Tibial artery (tissue), 4 donors: Measurements from ENCODE around the gene ARL6IP1.

Experiments used
- DNase-seq, 2 donors: peaks; one replicate each; pipeline ENCODE4 v3.0.0-alpha.2; 2019
- H3K27ac ChIP-seq, 2 donors: fragments of 200-600 bp; sonication (generic) in 1 of 2; 1 replicate in 1 of 2; 2 replicates in 1 of 2; pipeline ENCODE4 v1.5.1; 2018 to 2019; ENCODE audit warnings: mild to moderate bottlenecking in 1 of 2
- H3K27me3 ChIP-seq, 2 donors: fragments of 200-600 bp; sonication (generic) in 1 of 2; one replicate each; pipeline versions ENCODE4 v1.5.1 to v1.6.0; 2016 to 2019
- H3K36me3 ChIP-seq, 3 donors: fragments of 200-600 bp; sonication (generic) in 2 of 3; one replicate each; pipeline ENCODE4 v1.5.1; 2016 to 2019; ENCODE audit warnings: mild to moderate bottlenecking in 2 of 3
- H3K4me1 ChIP-seq, 4 donors: fragments of 200-600 bp; sonication (generic) in 2 of 4; 1 replicate in 3 of 4; 2 replicates in 1 of 4; pipeline ENCODE4 v1.5.1; 2016 to 2019
- H3K4me3 ChIP-seq, 2 donors: fragments of 200-600 bp; sonication (generic) in 1 of 2; 1 replicate in 1 of 2; 2 replicates in 1 of 2; pipeline ENCODE4 v1.5.1; 2018 to 2019; ENCODE audit warnings: mild to moderate bottlenecking in 2 of 2
- H3K9me3 ChIP-seq, 3 donors: fragments of 200-600 bp; sonication (generic) in 1 of 3; one replicate each; pipeline ENCODE4 v1.5.1; 2016 to 2019
- CTCF ChIP-seq, 2 experiments: fragments of 200-600 bp in 1 of 2; fragments of 450-650 bp in 1 of 2; IDR thresholded peaks; one replicate each; pipeline ENCODE4 v1.5.1; 2017 to 2019; ENCODE audit warnings: antibody characterized with exemption in 2 of 2, mild to moderate bottlenecking in 1 of 2, moderate library complexity in 1 of 2
- intact Hi-C: fragments of 100-400 bp; cut with DNase I; formaldehyde crosslinking; loops from one replicate; pipeline ENCODE4 v1.15.0; 2023; ENCODE audit warnings: low total_unique reads

The ARL6IP1 gene

GRCh38 chr16:18804540-18804939, 3.2 kb upstream of the ARL6IP1 start:
- H3K36me3 ChIP-seq = peaks cover 17 to 28% (median 18%) of the 10 kb centered on the region in 3 donors
- intact Hi-C loops = loop anchor here (5.0 kb wide), 1 partner anchor 163 kb away; no protein-coding TSS in a partner anchor
- no peak for DNase-seq
- H3K27me3 ChIP-seq = no peaks in the 10 kb centered on the region
- H3K27ac ChIP-seq = peak overlapping the region; percentile 14 to 43
- no peak overlapping the region for H3K4me3 ChIP-seq
- no peaks in the 10 kb centered on the region for H3K9me3 ChIP-seq
- peaks cover 0 to 21% (median 12%) of the 10 kb centered on the region in 4 donors for H3K4me1 ChIP-seq
- no peak for TF ChIP-seq CTCF (IDR thresholded peaks at IDR 0.05)

GRCh38 chr16:18803569-18804462, 2.5 kb upstream of the ARL6IP1 start:
- Histone ChIP-seq H3K9me3 (no peaks in the 10 kb centered on the region), H3K4me1 (peaks cover 0 to 28% (median 16%) of the 10 kb centered on the region in 4 donors), H3K4me3 (no peak overlapping the region), H3K36me3 (peaks cover 10 to 21% (median 11%) of the 10 kb centered on the region in 3 donors), H3K27me3 (no peaks in the 10 kb centered on the region), H3K27ac (peak overlapping the region in 1 of 2 donors; percentile 43)
- DNase-seq = no peak
- TF ChIP-seq CTCF (IDR thresholded peaks at IDR 0.05) = no peak
- intact Hi-C loops = loop anchor here (5.0 kb wide), 1 partner anchor 163 kb away; no protein-coding TSS in a partner anchor

GRCh38 chr16:18802767-18803343, 1.5 kb upstream of the ARL6IP1 start:
- no peak for TF ChIP-seq CTCF (IDR thresholded peaks at IDR 0.05)
- DNase-seq = no peak
- Histone ChIP-seq H3K27ac (peak overlapping the region; percentile 86 to 91), H3K4me1 (peaks cover 0 to 30% (median 17%) of the 10 kb centered on the region in 4 donors), H3K36me3 (peaks cover under 1 to 18% (median 5%) of the 10 kb centered on the region in 3 donors), H3K27me3 (no peaks in the 10 kb centered on the region), H3K9me3 (no peaks in the 10 kb centered on the region), H3K4me3 (no peak overlapping the region)
- intact Hi-C loops = loop anchor here (5.0 kb wide), 1 partner anchor 164 kb away; no protein-coding TSS in a partner anchor

GRCh38 chr16:18800775-18801144, 589 bp downstream of the ARL6IP1 start:
- Histone ChIP-seq H3K27me3 (no peaks in the 10 kb centered on the region), H3K4me1 (peaks cover 0 to 30% (median 17%) of the 10 kb centered on the region in 4 donors), H3K36me3 (peaks cover 0 to 25% (median 8%) of the 10 kb centered on the region in 3 donors), H3K9me3 (no peaks in the 10 kb centered on the region), H3K4me3 (peak overlapping the region; percentile 58 to 83), H3K27ac (peak overlapping the region; percentile 72 to 91)
- DNase-seq = no peak
- TF ChIP-seq CTCF (IDR thresholded peaks at IDR 0.05) = no peak
- intact Hi-C loops = loop anchor here (5.0 kb wide), 1 partner anchor 167 kb away; no protein-coding TSS in a partner anchor

- Histone ChIP-seq H3K27me3 (no peaks in the 10 kb centered on the region), H3K27ac (peak overlapping the region; percentile 72 to 91), H3K9me3 (no peaks in the 10 kb centered on the region), H3K36me3 (peaks cover 3 to 29% (median 13%) of the 10 kb centered on the region in 3 donors), H3K4me3 (peak overlapping the region; percentile 58 to 83), H3K4me1 (peaks cover 0 to 30% (median 17%) of the 10 kb centered on the region in 4 donors)
- intact Hi-C loops = loop anchor here (5.0 kb wide), 1 partner anchor 167 kb away; no protein-coding TSS in a partner anchor
- DNase-seq = no peak
- TF ChIP-seq CTCF (IDR thresholded peaks at IDR 0.05) = no peak
Measured at GRCh38 chr16:18800293-18800692, 1.1 kb downstream of the ARL6IP1 start.
